Inflammatory macrophage treated with lipopolysaccharide for 1 hour (primary cell): Measurements from ENCODE around the gene ARF5.
"Not testable (repeated sequence)": the region's sequence is repeated elsewhere in the genome, so short reads cannot be mapped to it uniquely, and the experiment has no call there.

Experiments
- DNase-seq, 2 donors: peaks; one replicate each; pipeline ENCODE4 v3.0.0-alpha.2; 2020 to 2022

ARF5 gene

GRCh38 chr7:127588019-127588696, at the start of gene ARF5:
Gene ARF5, plus strand, starts transcription at chr7:127588411. Its CDS starts 88 bp downstream, at chr7:127588499.
- DNase-seq = peak; percentile 75 to 91

- DNase-seq = no peak
Observed at GRCh38 chr7:127539116-127539515, 49.1 kb upstream of the ARF5 start.

DNA sequence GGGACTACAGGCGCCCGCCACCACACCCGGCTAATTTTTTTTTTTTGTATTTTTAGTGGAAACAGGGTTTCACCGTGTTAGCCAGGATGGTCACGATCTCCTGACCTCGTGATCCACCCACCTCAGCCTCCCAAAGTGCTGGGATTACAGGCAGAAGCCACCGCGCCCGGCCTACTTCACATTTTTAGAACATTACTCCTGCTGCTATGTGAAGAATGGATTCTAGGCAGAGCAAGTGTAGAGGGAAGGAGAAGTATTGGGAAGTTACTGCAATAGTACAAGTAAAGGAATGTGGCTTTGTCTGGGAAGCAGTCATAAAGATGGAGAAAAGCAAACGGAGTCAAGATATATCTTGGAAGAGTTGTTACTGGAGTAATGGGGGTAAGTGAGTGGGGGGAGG, 47.8 kb upstream of the ARF5 start:
- DNase-seq = not testable (repeated sequence)

DNA sequence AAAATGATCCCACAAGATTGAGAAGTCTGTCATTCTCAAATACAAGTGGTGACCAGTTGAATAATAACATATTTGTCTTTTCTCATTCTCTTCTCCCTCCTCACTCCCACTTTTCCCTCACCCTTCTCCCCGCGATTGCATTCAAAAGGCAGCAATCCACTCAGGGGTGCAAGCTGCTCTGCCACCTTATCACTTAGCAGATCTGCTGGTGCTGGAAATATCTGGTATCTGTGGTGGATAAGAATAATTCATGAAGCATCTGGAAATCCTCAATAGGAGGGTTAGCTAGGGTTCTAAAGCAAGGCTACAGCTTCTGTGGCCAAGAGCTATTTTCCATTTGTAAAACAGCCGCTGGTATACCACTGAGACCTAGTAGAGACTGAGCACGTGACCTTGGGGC, 46.7 kb upstream of the ARF5 start:
- no peak for DNase-seq

DNA sequence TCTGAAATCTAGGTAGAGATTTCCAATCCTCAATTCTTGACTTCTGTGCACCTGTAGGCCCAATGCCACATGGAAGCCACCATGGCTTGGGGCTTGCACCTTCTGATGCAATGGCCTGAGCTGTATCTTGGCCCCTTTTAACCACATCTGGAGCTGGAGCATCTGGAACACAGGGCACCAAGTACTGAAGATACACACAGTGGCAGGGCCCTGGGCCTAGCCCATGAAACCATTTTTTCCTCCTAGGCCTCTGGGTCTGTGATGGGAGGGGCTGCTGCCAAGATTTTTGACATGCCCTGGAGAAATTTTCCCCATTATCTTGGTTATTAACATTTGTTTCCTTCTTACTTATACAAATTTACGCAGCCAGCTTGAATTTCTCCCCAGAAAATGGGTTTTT, 41.9 kb upstream of the ARF5 start:
- no peak for DNase-seq

GRCh38 chr7:127550247-127550646, 38.0 kb upstream of the ARF5 start:
- DNase-seq = no peak

DNA sequence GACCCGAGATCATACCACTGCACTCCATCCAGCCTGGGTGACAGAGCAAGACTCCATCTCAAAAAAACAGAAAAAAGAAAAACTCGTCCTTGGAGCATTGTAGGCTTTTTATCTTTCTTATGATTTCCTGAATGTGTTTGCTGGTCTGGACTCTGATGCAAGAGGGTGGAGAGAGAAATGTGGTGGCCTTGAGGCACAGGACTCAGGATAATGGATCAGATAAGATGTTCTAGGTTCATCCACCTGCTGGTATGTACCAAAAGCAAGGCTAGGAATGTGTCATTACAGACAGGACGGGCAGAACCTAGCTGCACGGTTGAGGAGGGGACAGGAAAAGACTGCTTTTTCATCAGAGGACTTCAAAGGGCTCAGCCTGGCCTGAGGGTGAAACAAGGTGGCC, 36.3 kb upstream of the ARF5 start:
- DNase-seq = no peak

- DNase-seq = peak in 1 of 2 donors; percentile 8
Observed at GRCh38 chr7:127556404-127556803, 31.8 kb upstream of the ARF5 start.

DNA sequence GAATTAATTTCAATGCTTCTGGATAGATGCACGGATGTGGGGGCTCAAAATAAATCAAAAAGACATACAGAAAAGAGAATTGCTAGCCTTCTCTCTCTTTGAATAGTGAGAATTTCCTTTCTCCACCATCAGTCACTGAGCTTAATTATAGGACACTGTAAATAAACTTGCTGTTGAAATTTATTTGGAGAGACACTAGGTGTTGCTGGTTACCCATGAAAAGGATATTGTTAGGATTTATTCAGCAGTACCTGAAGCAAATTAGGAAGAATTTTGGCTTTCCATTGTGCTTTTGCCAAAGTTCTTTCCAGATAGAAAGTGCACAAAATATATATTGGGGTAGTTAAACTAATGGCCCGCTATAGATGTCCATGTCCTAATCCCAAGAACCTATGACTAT, 30.4 kb upstream of the ARF5 start:
- no peak for DNase-seq

DNA sequence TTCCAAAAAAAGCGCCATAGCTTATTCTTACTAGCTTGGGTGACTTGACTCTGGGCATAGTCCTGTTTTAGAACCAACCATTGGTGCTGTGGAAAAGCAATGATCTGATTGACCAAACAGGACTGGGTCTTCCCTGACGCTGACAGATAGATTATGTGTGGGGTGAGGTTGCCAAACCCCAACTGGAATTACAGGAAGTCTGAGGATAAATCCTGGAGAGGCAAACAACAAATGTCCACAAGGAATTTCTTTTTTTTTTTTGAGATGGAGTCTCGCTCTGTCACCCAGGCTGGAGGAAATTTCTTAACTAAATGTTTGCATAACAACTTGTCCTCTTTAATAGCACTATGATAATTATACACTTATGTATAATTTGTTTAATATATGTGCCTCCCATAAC, 22.0 kb upstream of the ARF5 start:
- no peak for DNase-seq

- DNase-seq = not testable (repeated sequence)
Observed at GRCh38 chr7:127568034-127568433, 20.2 kb upstream of the ARF5 start.

DNA sequence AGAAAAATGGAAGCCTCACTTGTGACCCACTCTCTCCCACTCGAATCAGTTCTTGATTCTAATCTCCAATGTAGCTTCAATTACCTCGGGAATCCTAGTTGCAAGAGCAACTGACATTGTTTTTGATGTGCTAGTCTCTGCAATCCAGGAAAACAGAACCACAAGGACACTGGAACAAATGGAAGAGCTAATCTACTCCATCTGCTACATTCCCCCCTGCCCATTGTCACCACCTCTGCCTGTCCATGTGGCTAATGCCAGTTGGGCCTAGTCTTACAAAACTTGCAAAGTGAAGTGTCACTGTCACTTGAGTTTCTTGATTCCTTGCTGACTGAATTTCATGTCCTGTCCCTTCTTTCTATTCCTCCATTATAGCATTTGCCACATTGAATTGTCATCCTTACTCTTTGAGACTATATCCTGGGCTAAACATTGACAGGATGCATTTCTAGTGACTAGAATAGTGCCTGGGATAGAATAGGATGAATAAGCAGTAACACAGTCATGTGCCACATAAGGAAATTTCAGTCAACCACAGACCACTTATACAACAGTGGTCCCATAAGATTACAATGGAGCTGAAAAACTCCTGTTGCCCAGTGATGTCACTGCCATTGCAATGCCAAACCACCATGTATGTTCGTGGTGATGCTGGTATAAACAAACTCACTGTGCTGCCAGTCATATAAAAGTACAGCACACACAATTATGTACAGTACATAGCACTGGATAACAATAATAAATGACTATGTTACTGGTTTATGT, 16.3 kb upstream of the ARF5 start:
- no peak for DNase-seq

- DNase-seq = no peak
Observed at GRCh38 chr7:127578036-127578684, 10.1 kb upstream of the ARF5 start.

GRCh38 chr7:127578711-127579275, 9.4 kb upstream of the ARF5 start:
- DNase-seq = no peak

- DNase-seq = no peak
Observed at GRCh38 chr7:127580612-127581011, 7.6 kb upstream of the ARF5 start.

- no peak for DNase-seq
Observed at GRCh38 chr7:127581716-127582115, 6.5 kb upstream of the ARF5 start.

GRCh38 chr7:127582361-127582760, 5.8 kb upstream of the ARF5 start:
- DNase-seq = no peak

DNA sequence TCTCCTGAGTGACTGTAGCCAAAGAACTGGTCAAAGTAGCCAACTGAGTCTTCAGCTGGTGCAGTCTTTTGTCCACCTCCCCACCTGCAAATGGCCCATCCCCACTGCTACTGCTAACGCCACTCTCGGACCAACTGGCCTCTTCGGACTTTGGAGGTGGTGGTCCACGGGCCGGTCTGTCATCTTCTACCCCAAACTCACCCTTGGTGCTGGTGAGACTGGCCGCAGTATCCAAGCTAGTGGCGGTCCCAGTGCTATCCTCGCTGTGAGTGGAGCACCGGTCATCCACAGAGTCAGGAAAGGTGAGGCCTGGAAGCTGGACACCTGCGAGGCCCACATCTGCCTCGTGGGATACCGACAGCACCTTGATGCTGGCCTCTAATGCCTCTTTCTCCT, 3.6 kb upstream of the ARF5 start:
- no peak for DNase-seq

- DNase-seq = peak; percentile 87 to 96
Observed at GRCh38 chr7:127585044-127585953, 2.9 kb upstream of the ARF5 start, which contains the start of gene GCC1. Gene GCC1, minus strand, starts transcription at chr7:127585596. Its CDS starts 414 bp downstream, at chr7:127585182.

GRCh38 chr7:127586346-127586745, 1.9 kb upstream of the ARF5 start:
- DNase-seq = no peak

DNA sequence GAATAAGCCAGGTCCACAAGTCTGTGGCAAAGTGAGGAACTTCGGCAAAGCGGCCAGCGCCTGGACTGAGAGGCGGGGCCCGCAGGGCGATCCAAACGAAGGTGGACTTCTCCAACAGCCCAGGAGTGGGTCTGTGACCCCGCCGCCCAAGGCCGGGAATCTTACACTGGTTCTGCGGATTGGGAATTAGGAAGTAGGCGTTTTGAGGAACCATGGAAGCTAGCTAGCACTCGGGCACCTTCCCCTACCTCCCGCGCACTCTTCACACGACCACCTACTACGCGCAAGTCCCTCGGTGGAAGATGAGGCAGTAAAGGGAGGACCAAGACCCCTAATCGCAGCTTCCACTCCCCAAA, 570 bp upstream of the ARF5 start:
- no peak for DNase-seq

DNA sequence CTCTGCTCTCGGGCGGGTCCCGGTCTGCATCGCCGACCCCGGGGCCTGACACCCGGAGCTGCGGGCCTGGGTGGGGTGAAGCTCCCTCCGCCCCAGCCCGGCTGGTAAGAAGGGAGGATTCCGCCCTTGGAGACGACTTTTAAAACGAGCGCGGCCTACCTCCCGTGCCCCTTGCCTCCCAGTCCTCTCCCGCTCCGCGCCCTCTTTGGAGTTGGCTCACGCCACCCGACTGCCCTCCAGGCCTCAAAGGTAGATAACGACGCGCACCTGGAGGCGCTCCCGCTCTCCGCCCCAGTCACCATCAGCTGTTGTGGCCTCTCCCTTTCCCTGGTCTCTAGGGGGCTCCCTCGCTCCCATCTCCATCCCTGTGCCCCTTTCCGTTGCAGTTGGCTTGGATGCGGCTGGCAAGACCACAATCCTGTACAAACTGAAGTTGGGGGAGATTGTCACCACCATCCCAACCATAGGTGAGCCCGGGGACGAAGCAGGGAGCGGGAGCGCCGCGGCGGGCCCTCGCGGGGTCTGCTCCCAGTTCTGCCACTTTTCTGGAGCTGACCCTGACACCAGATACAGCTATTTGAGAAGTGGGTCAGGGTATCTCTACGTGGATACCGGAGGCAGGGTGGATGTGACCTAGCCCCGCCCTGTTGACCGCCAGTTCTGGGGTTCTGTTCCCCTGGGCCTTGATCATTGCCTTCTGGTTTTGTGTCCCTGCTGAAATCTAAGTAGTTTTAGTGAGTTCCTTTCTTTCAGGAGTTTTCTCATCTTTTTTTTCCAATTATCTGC, 679 bp downstream of the ARF5 start:
- peak in 1 of 2 donors; percentile 23 for DNase-seq
